Spleen (tissue), 11 donors: ENCODE data around the gene BMPER. TPM values are rescaled to one million over a fixed set of nuclear protein-coding genes. Genes with fewer than 3 reads are reported as not detected.

ENCODE experiments used
- DNase-seq: peaks from one replicate; pipeline ENCODE4 v3.0.0-alpha.2; 2020
- H3K27ac ChIP-seq, 8 donors: fragments of 200-600 bp; sonication (generic) in 7 of 8; 1 replicate in 4 of 8; 2 replicates in 4 of 8; pipeline versions ENCODE4 v1.5.0 to v1.8.0; 2016 to 2021; ENCODE audit warnings: inconsistent platforms in 4 of 8, mild to moderate bottlenecking in 4 of 8, moderate library complexity in 1 of 8
- H3K27me3 ChIP-seq, 7 donors: fragments of 200-600 bp; sonication (generic) in 6 of 7; replicated peaks in 1 of 7; 1 replicate in 4 of 7; 2 replicates in 3 of 7; pipeline versions ENCODE4 v1.5.0 to v1.8.0; 2016 to 2021; ENCODE audit warnings: inconsistent platforms in 3 of 7, mild to moderate bottlenecking in 1 of 7
- H3K36me3 ChIP-seq, 6 donors: fragments of 200-600 bp; sonication (generic) in 5 of 6; 1 replicate in 4 of 6; 2 replicates in 2 of 6; pipeline versions ENCODE4 v1.5.0 to v1.8.0; 2016 to 2021; ENCODE audit warnings: inconsistent platforms in 2 of 6
- H3K4me1 ChIP-seq, 6 donors: fragments of 200-600 bp; sonication (generic) in 5 of 6; 1 replicate in 3 of 6; 2 replicates in 3 of 6; pipeline versions ENCODE4 v1.5.0 to v1.8.0; 2016 to 2021; ENCODE audit warnings: inconsistent platforms in 3 of 6
- H3K4me3 ChIP-seq, 8 donors: fragments of 200-600 bp; sonication (generic) in 7 of 8; 1 replicate in 4 of 8; 2 replicates in 4 of 8; pipeline versions ENCODE4 v1.5.0 to v1.8.0; 2016 to 2021; ENCODE audit warnings: inconsistent platforms in 4 of 8, mild to moderate bottlenecking in 4 of 8, moderate library complexity in 2 of 8
- H3K9me3 ChIP-seq, 8 donors: fragments of 200-600 bp; sonication (generic) in 7 of 8; 1 replicate in 4 of 8; 2 replicates in 4 of 8; pipeline versions ENCODE4 v1.5.0 to v1.8.0; 2016 to 2021; ENCODE audit warnings: inconsistent platforms in 4 of 8
- POLR2A ChIP-seq, 3 donors: fragments of 450-650 bp; IDR thresholded peaks; one replicate each; pipeline ENCODE4 v1.5.1; 2017; ENCODE audit warnings: antibody characterized with exemption in 3 of 3, mild to moderate bottlenecking in 1 of 3
- POLR2AphosphoS5 ChIP-seq, 3 donors: sonication (generic); formaldehyde crosslinking; IDR thresholded peaks; one replicate each; pipeline ENCODE4 v1.5.1; 2017; ENCODE audit warnings: antibody characterized with exemption in 3 of 3
- WGBS, 5 donors: extraction: QIAGEN DNeasy Blood & Tissue Kit in 3 of 5; methylation state at CpG; one replicate each; pipeline versions ENCODE4 v1.1.5 to v1.1.7; 2013 to 2018; 5-methylcytosine and 5-hydroxymethylcytosine counted together
- intact Hi-C: fragments of 100-400 bp; cut with DNase I; formaldehyde crosslinking; loops from one replicate; pipeline ENCODE4 v1.15.0; 2023; ENCODE audit warnings: low total_unique reads
- polyA plus RNA-seq, 3 donors: library from polyadenylated mRNA; stranded (reverse); fragments of 200-250 nt; gene quantifications; one replicate each; pipeline ENCODE4 v1.2.1, GENCODE V29; 2013
- total RNA-seq, 7 donors: library from RNA; depleted of rRNA in 3 of 7; stranded (reverse); fragments of >200 nt in 3 of 7; fragmentation: NEBNext Ultra II Directional in 4 of 7; extraction: Animal tissue kit (Norgen Biotek cat#: 25700) in 4 of 7; gene quantifications; one replicate each; pipeline versions ENCODE4 v1.1.0 to v1.2.1, GENCODE V29; 2016 to 2021
- TF ChIP-seq, protein P1 (sequence below), 11 experiments: fragments of 200-600 bp in 7 of 11; fragments of 450-650 bp in 4 of 11; sonication (generic) in 4 of 11; IDR thresholded peaks in 8 of 11; conservative IDR thresholded peaks in 3 of 11; 1 replicate in 7 of 11; 2 replicates in 4 of 11; pipeline versions ENCODE4 v1.4.0 to v1.8.0; 2016 to 2021; ENCODE audit warnings: antibody characterized with exemption in 11 of 11, inconsistent platforms in 4 of 11, mild to moderate bottlenecking in 1 of 11
- donor health status: healthy with polysubstance abuse.
- donor health status: DM: no; HTN: no; CAD: no; lungs with moderate emphysema.
- donor health status: DM: no; HTN: no; CAD: no.
- donor health status: Bipolar disorder and iron deficiency.
- donor health status: healthy.
- donor health status: DM: no; HTN: no; CAD: no.
- donor health status: DM: yes; HTN: yes; CAD: no.

Gene BMPER
- total and polyA plus RNA-seq, 10 donors, result 0.14 to 4.4 (median 2.1) TPM

DNA sequence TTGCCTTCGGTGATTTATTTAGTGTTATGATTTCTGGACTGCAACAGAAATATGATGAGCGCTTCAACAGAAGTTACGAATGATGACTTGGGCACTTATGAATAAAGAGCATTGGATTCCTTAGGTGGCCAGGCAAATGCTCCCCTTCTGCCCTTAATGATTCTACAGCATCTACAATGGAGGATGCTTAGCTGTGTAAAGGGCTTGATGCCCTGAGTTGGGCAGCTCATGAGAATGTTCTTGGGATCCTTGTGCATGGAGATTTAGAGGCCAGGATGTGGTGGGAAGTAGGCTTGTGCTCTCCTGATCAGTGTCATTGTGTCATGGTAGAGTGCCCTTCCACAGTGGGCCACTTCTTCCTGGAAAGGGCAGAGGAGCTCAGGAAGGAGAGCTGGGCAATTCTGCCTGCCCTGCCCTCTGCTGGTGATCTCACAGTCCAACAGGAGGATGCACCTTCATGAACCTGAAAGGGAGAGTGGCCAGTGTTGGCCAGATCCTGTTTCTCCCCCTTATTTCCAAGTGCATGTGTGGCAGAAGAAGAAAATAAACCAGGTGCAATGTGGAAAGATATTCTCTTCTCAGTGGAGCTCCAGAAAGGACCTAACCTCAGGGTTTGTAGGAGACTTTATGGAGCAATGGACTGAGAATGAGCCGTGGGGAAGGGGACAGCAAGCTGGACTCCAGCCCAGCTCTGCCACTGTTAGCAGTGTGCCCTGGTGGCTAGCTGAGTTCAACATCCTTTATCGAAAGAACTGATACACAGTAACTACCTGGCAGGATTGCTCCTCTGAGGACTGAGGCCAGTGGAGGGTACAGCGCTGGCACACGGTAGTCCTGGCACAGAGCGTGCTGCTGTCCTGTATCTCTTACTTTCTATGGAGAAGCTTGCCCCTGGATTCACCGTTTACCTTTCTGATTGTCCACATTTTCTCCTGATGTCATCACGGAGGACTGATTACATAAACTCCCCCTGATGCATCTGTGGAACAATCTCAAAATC is 182.9 kb downstream of the BMPER start:
- H3K27ac ChIP-seq, result no peak overlapping the region
- WGBS, 5 donors, result 87 to 95% (median 92%) methylated on average over 10 of the region's 10 CpGs
- no peaks in the 10 kb centered on the region for H3K36me3 ChIP-seq
- TF ChIP-seq POLR2AphosphoS5 (IDR thresholded peaks at IDR 0.05), result no peak
- TF ChIP-seq POLR2A (IDR thresholded peaks at IDR 0.05), result no peak
- TF ChIP-seq, protein P1, sequence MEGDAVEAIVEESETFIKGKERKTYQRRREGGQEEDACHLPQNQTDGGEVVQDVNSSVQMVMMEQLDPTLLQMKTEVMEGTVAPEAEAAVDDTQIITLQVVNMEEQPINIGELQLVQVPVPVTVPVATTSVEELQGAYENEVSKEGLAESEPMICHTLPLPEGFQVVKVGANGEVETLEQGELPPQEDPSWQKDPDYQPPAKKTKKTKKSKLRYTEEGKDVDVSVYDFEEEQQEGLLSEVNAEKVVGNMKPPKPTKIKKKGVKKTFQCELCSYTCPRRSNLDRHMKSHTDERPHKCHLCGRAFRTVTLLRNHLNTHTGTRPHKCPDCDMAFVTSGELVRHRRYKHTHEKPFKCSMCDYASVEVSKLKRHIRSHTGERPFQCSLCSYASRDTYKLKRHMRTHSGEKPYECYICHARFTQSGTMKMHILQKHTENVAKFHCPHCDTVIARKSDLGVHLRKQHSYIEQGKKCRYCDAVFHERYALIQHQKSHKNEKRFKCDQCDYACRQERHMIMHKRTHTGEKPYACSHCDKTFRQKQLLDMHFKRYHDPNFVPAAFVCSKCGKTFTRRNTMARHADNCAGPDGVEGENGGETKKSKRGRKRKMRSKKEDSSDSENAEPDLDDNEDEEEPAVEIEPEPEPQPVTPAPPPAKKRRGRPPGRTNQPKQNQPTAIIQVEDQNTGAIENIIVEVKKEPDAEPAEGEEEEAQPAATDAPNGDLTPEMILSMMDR (IDR thresholded peaks at IDR 0.05 in 8 of 11, conservative IDR thresholded peaks at IDR 0.05 in 3 of 11), result peak in 6 of 11 experiments; percentile 15 to 34 (median 26)
- peaks cover 0 to 10% (median 0%) of the 10 kb centered on the region in 8 donors for H3K9me3 ChIP-seq
- no peaks in the 10 kb centered on the region for H3K4me1 ChIP-seq
- intact Hi-C loops, result no loop called here
- no peak for DNase-seq
- H3K27me3 ChIP-seq, result no peaks in the 10 kb centered on the region
- no peak overlapping the region for H3K4me3 ChIP-seq

DNA sequence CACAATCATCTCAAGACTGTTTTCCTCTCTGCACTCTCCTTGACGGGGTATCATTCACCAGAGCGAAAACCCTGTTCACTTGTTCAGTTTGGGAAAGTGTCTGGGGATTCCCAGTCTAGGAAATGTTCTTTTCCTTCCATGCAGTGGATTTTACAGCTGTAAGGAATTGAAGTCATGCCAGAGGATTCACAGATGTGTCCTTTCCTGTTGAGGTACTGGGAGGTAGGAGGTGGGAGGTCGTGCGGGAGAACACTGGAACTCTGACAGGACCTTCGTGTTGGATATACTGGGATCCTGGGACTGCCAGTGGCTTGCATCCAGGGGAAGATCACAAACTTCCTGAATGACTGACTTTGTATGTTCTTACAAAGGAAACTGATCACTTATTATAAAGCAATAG is 185.5 kb downstream of the BMPER start:
- H3K9me3 ChIP-seq, result peaks cover 0 to 14% (median 0%) of the 10 kb centered on the region in 8 donors
- intact Hi-C loops, result no loop called here
- DNase-seq, result no peak
- H3K4me1 ChIP-seq, result no peaks in the 10 kb centered on the region
- TF ChIP-seq POLR2A (IDR thresholded peaks at IDR 0.05) (no peak), POLR2AphosphoS5 (IDR thresholded peaks at IDR 0.05) (no peak)
- TF ChIP-seq, protein P1 (IDR thresholded peaks at IDR 0.05 in 8 of 11, conservative IDR thresholded peaks at IDR 0.05 in 3 of 11), result no peak
- no peaks in the 10 kb centered on the region for H3K27me3 ChIP-seq
- no peak overlapping the region for H3K4me3 ChIP-seq
- WGBS, 5 donors, result 53 to 66% (median 58%) methylated on average over 5 of the region's 5 CpGs
- no peaks in the 10 kb centered on the region for H3K36me3 ChIP-seq
- no peak overlapping the region for H3K27ac ChIP-seq

DNA sequence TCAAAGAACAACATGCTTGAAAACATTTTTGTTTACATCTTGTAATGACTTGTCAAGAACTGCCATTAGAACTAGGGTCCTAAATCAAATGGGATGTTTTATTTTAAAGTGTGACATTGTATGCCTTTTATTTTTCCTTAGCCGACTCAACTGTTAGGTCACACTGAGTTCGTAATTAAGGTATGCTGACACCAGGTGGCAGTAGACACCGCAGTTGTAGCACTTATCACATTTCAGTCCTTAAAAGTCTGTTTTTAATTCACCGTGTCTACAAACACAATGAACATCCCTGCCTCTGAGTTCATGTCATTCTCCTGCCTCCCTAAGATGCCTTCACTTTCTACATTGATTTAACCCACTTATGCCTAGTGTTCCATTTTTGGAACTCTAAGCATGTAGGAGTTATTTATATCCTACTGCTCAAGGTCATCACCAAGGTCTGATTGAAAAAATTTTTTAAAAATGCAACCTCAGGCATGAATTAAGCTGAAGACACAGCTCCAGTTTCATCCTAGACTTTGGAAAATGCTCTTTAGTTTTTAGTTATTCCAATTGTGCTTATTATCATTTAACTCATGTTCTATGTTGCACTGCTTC is 186.1 kb downstream of the BMPER start:
- no peaks in the 10 kb centered on the region for H3K36me3 ChIP-seq
- H3K27ac ChIP-seq, result no peak overlapping the region
- no peaks in the 10 kb centered on the region for H3K27me3 ChIP-seq
- DNase-seq, result no peak
- no peaks in the 10 kb centered on the region for H3K4me1 ChIP-seq
- H3K9me3 ChIP-seq, result peaks cover 0 to 14% (median 0%) of the 10 kb centered on the region in 8 donors
- intact Hi-C loops, result no loop called here
- WGBS, 5 donors, result 33 to 42% (median 40%) methylated on average over 4 of the region's 4 CpGs
- TF ChIP-seq, protein P1 (IDR thresholded peaks at IDR 0.05 in 8 of 11, conservative IDR thresholded peaks at IDR 0.05 in 3 of 11), result peak in 5 of 11 experiments; percentile 24 to 49 (median 26)
- TF ChIP-seq POLR2A (IDR thresholded peaks at IDR 0.05) (no peak), POLR2AphosphoS5 (IDR thresholded peaks at IDR 0.05) (no peak)
- H3K4me3 ChIP-seq, result no peak overlapping the region

DNA sequence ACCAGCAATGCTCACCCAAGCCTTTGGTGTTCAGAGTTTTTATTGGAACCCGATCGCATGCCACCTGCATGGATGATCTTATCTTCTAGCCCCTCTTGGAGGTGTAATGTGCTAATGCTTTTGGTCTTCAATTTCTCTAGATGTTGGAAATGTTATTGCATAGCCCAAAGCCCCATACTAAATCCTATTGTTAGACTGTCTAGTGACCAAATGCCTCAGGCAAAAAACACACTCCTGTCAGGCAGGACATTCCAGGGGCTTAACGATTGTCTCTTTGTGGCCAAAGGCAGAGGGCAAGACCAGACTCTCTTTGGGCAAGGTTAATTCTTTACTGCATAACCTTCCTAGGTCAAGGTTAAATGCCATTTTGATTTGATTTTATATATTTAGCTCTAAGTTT is 187.9 kb downstream of the BMPER start:
- DNase-seq, result no peak
- H3K27me3 ChIP-seq, result no peaks in the 10 kb centered on the region
- TF ChIP-seq POLR2A (IDR thresholded peaks at IDR 0.05), result no peak
- TF ChIP-seq, protein P1 (IDR thresholded peaks at IDR 0.05 in 8 of 11, conservative IDR thresholded peaks at IDR 0.05 in 3 of 11), result no peak
- TF ChIP-seq POLR2AphosphoS5 (IDR thresholded peaks at IDR 0.05), result no peak
- intact Hi-C loops, result no loop called here
- H3K4me3 ChIP-seq, result no peak overlapping the region
- peaks cover 0 to 14% (median 0%) of the 10 kb centered on the region in 8 donors for H3K9me3 ChIP-seq
- WGBS, 5 donors, result 87 to 94% (median 92%) methylated on average over 3 of the region's 3 CpGs
- no peaks in the 10 kb centered on the region for H3K4me1 ChIP-seq
- H3K27ac ChIP-seq, result no peak overlapping the region
- H3K36me3 ChIP-seq, result no peaks in the 10 kb centered on the region
